T-cell (primary cell): ENCODE measurements around the gene KCNAB2. TPM values are rescaled to one million over a fixed set of nuclear protein-coding genes. Genes with fewer than 3 reads are reported as not detected.

ENCODE experiments used
- ATAC-seq, 4 experiments: fragments of 200-7000 bp in 3 of 4; fragments of 150-1000 bp in 1 of 4; cut with Tn5 transposase; replicated peaks in 1 of 4; 1 replicate in 3 of 4; 2 replicates in 1 of 4; pipeline ENCODE4 v1.10.0; 2021; ENCODE audit warnings: moderate library complexity in 3 of 4, mild to moderate bottlenecking in 2 of 4, moderate number of reproducible peaks in 1 of 4
- CTCF ChIA-PET, 2 donors: fragments of 300-600 bp; sonication (Branson Sonifier 250); formaldehyde crosslinking; loops; one replicate each; lab custom pipeline; 2022; ENCODE audit warnings: antibody characterized with exemption in 2 of 2; lab: Charles Lee
- POLR2A ChIA-PET, 2 donors: fragments of 300-600 bp; sonication (Branson Sonifier 250); formaldehyde crosslinking; loops; one replicate each; lab custom pipeline; 2022; ENCODE audit warnings: antibody characterized with exemption in 2 of 2; lab: Charles Lee
- DNase-seq, 35 experiments: peaks; one replicate each; pipeline versions ENCODE4 v3.0.0 to v3.0.0-alpha.2; 2013 to 2023
- H3K27ac ChIP-seq: one replicate; pipeline ENCODE4 v1.5.1; 2013; ENCODE audit warnings: low read length
- H3K27me3 ChIP-seq, 2 experiments: replicated peaks in 1 of 2; 1 replicate in 1 of 2; 2 replicates in 1 of 2; pipeline versions ENCODE4 v1.6.1 to v1.7.0; 2013; ENCODE audit warnings: low read length in 1 of 2, mixed read lengths in 1 of 2; ENCODE audit not compliant: control insufficient read depth in 2 of 2, insufficient read depth in 2 of 2; ENCODE audit errors: extremely low read depth in 1 of 2
- H3K36me3 ChIP-seq, 2 donors: 1 replicate in 1 of 2; 2 replicates in 1 of 2; pipeline versions ENCODE4 v1.6.1 to v1.7.0; 2013; ENCODE audit warnings: low read length in 1 of 2; ENCODE audit not compliant: control insufficient read depth in 2 of 2, insufficient read depth in 1 of 2; ENCODE audit errors: extremely low read depth in 1 of 2
- H3K4me1 ChIP-seq, 2 experiments: 1 replicate in 1 of 2; 2 replicates in 1 of 2; pipeline versions ENCODE4 v1.6.1 to v1.7.0; 2013; ENCODE audit warnings: low read length in 2 of 2, mixed read lengths in 1 of 2; ENCODE audit not compliant: insufficient read depth in 2 of 2, control insufficient read depth in 1 of 2; ENCODE audit errors: extremely low read depth in 1 of 2
- H3K4me3 ChIP-seq, 2 donors: 1 replicate in 1 of 2; 2 replicates in 1 of 2; pipeline versions ENCODE4 v1.5.1 to v1.7.0; 2013; ENCODE audit warnings: mild to moderate bottlenecking in 2 of 2, low read length in 1 of 2, moderate library complexity in 1 of 2; ENCODE audit not compliant: control insufficient read depth in 1 of 2; ENCODE audit errors: extremely low read depth in 1 of 2
- H3K9me3 ChIP-seq: 2 replicates; pipeline ENCODE4 v1.7.0; 2013
- H3K27ac Mint-ChIP-seq, 2 donors: one replicate each; pipeline ENCODE4 v1.8.0; 2020 to 2021; ENCODE audit warnings: mild to moderate bottlenecking in 2 of 2, mixed read lengths in 2 of 2
- H3K27me3 Mint-ChIP-seq, 2 donors: one replicate each; pipeline ENCODE4 v1.8.0; 2021 to 2022; ENCODE audit warnings: mixed read lengths in 2 of 2
- H3K36me3 Mint-ChIP-seq: one replicate; pipeline ENCODE4 v1.8.0; 2021; ENCODE audit warnings: mixed read lengths
- H3K4me1 Mint-ChIP-seq, 3 donors: one replicate each; pipeline ENCODE4 v1.8.0; 2020 to 2022; ENCODE audit warnings: mixed read lengths in 3 of 3, mild to moderate bottlenecking in 1 of 3
- H3K4me3 Mint-ChIP-seq, 3 donors: one replicate each; pipeline ENCODE4 v1.8.0; 2020 to 2022; ENCODE audit warnings: mild to moderate bottlenecking in 3 of 3, mixed read lengths in 3 of 3, moderate library complexity in 3 of 3
- H3K9me3 Mint-ChIP-seq, 3 donors: one replicate each; pipeline ENCODE4 v1.8.0; 2020 to 2022; ENCODE audit warnings: mixed read lengths in 3 of 3
- WGBS: methylation state at CpG from one replicate; pipeline ENCODE4 v1.1.5; 2013; ENCODE audit warnings: missing lambda C conversion rate; ENCODE audit not compliant: insufficient coverage; 5-methylcytosine and 5-hydroxymethylcytosine counted together
- total RNA-seq, 35 experiments: library from RNA in 6 of 35; stranded (reverse) in 6 of 35; fragments of 120-200 nt in 1 of 35; gene quantifications; one replicate each; pipeline versions ENCODE4 v1.2.1 to v1.2.4 and lab custom pipeline; 2013 to 2026

KCNAB2 gene
- total RNA-seq, 5 donors from 2014 or later (not counting 1 experiment from before 2014, with no cell fraction given) = 181 to 270 (median 252) TPM

DNA sequence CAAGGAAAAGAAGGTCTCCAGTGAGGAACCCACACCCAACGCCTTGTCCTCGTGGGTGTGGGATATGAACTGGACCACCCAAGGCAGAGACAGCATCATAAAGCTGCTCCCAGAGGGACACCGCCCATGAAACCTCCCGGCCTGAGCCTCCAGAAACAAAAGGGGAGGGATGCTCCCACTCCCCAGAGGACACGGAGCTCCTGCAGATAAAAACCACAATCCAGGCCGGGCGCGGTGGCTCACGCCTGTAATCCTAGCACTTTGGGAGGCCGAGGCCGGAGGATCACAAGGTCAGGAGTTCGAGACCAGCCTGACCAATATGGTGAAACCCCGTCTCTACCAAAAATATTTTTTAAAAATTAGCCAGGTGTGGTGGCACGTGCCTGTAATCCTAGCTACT, 68.1 kb downstream of the KCNAB2 start:
- Histone ChIP-seq H3K4me3 (no peak overlapping the region), H3K4me1 (no peaks in the 10 kb centered on the region), H3K27ac (no peak overlapping the region), H3K27me3 (peaks cover 0 to 27% of the 10 kb centered on the region in 2 experiments), H3K36me3 (no peaks in the 10 kb centered on the region), H3K9me3 (no peaks in the 10 kb centered on the region)
- H3K27ac Mint-ChIP-seq = no peak overlapping the region
- H3K36me3 Mint-ChIP-seq = no peaks in the 10 kb centered on the region
- H3K9me3 Mint-ChIP-seq = peaks cover 7 to 15% (median 7%) of the 10 kb centered on the region in 3 donors
- H3K4me3 Mint-ChIP-seq = no peak overlapping the region
- ChIA-PET CTCF (no interaction called here), POLR2A (no interaction called here)
- 98% methylated on average over 7 of the region's 14 CpGs for WGBS
- peaks cover under 1 to 9% of the 10 kb centered on the region in 2 donors for H3K27me3 Mint-ChIP-seq
- ATAC-seq (no peak), DNase-seq (no peak)
- peaks cover 0 to 6% (median 2%) of the 10 kb centered on the region in 3 donors for H3K4me1 Mint-ChIP-seq

DNA sequence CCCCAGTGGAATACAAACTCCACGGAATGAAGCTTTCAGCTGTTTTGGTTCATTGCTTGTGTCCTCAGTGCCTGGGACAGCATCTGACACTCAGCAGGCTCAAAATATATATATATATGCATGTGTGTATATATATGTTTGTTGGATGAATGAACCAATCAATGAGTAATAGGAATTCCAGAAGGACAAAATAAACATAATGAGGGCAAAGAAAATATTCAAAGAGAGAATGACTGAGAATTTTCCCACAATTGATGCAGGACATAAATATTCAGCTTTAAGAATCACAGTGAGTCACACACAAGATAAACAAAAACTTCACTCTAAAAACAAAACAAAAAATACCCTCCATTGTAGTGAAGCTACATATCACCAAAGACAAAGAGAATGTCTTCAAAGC, 70.4 kb downstream of the KCNAB2 start:
- Histone ChIP-seq H3K4me1 (no peaks in the 10 kb centered on the region), H3K4me3 (no peak overlapping the region), H3K36me3 (no peaks in the 10 kb centered on the region), H3K27ac (no peak overlapping the region), H3K9me3 (no peaks in the 10 kb centered on the region), H3K27me3 (peaks cover 0 to 14% of the 10 kb centered on the region in 2 experiments)
- no peak overlapping the region for H3K27ac Mint-ChIP-seq
- H3K4me3 Mint-ChIP-seq = peak overlapping the region in 1 of 3 donors; percentile 9
- no CpG with 5 or more reads among the region's 1 CpG for WGBS
- peaks cover 0 to 6% (median 2%) of the 10 kb centered on the region in 3 donors for H3K4me1 Mint-ChIP-seq
- peaks cover 0 to 3% of the 10 kb centered on the region in 2 donors for H3K27me3 Mint-ChIP-seq
- H3K9me3 Mint-ChIP-seq = peaks cover 7 to 15% (median 7%) of the 10 kb centered on the region in 3 donors
- ChIA-PET POLR2A (interaction anchor here in 1 of 2 donors (0.5 kb wide), 1 partner anchor 134 kb away, joined by 5 read pairs; no protein-coding TSS in a partner anchor), CTCF (no interaction called here)
- DNase-seq = no peak
- no peaks in the 10 kb centered on the region for H3K36me3 Mint-ChIP-seq
- ATAC-seq = no peak

DNA sequence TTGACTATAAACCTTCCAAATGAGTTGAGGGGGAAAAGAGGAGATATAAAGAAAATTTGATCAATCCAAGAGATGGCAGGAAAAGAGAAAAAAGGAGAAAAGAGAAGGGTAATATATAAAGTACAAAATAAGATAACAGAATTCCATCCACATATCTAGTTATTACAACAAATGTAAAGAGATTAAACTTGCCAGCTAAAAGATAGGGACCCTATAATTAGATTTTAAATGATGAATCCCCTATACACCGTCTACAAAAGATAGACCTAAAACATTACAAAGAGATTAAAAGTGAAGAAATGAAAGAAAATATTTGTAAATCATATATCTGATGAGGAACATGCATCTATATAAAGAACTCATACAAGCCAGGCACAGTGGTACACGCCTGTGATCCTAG, 71.4 kb downstream of the KCNAB2 start:
- no peaks in the 10 kb centered on the region for H3K9me3 ChIP-seq
- H3K4me1 ChIP-seq = no peaks in the 10 kb centered on the region
- Mint-ChIP-seq H3K4me3 (no peak overlapping the region), H3K36me3 (no peaks in the 10 kb centered on the region), H3K4me1 (peaks cover 0 to 6% (median 2%) of the 10 kb centered on the region in 3 donors), H3K27ac (no peak overlapping the region), H3K9me3 (peaks cover 7 to 15% (median 7%) of the 10 kb centered on the region in 3 donors), H3K27me3 (peaks cover 0 to 3% of the 10 kb centered on the region in 2 donors)
- ATAC-seq = no peak
- H3K27ac ChIP-seq = no peak overlapping the region
- ChIA-PET CTCF (interaction anchor here in 1 of 2 donors (0.7 kb wide), 1 partner anchor 1900 kb away, joined by 3 read pairs; no protein-coding TSS in a partner anchor), POLR2A (no interaction called here)
- no peak for DNase-seq
- no CpG with 5 or more reads among the region's 2 CpGs for WGBS
- no peaks in the 10 kb centered on the region for H3K36me3 ChIP-seq
- H3K27me3 ChIP-seq = peaks cover 0 to 9% of the 10 kb centered on the region in 2 experiments
- H3K4me3 ChIP-seq = no peak overlapping the region

DNA sequence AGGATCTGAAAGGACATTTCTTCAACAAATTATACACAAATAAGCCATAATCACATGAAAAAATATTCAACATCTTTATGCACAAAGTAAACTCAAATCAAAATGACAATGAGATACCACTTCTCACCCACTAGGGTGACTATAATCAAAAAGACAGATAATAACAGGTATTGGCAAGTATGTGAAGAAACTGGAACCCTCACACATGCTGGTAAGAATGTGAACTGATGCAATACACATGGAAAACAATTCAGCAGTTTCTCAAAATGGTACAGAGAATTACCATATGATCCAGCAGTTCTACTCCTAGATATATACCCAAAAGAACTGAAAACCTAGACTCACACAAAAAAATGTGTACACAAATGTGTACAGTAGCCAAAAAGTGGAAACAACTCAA, 71.9 kb downstream of the KCNAB2 start:
- Histone ChIP-seq H3K4me1 (no peaks in the 10 kb centered on the region), H3K27ac (no peak overlapping the region), H3K4me3 (no peak overlapping the region), H3K36me3 (no peaks in the 10 kb centered on the region), H3K27me3 (peaks cover 0 to 4% of the 10 kb centered on the region in 2 experiments), H3K9me3 (no peaks in the 10 kb centered on the region)
- Mint-ChIP-seq H3K27ac (no peak overlapping the region), H3K36me3 (no peaks in the 10 kb centered on the region), H3K4me1 (peaks cover 0 to 6% (median 2%) of the 10 kb centered on the region in 3 donors), H3K4me3 (no peak overlapping the region), H3K27me3 (peaks cover 0 to 3% of the 10 kb centered on the region in 2 donors), H3K9me3 (peaks cover 7 to 15% (median 7%) of the 10 kb centered on the region in 3 donors)
- ATAC-seq (no peak), DNase-seq (no peak)
- CTCF ChIA-PET = no interaction called here
- POLR2A ChIA-PET = no interaction called here

DNA sequence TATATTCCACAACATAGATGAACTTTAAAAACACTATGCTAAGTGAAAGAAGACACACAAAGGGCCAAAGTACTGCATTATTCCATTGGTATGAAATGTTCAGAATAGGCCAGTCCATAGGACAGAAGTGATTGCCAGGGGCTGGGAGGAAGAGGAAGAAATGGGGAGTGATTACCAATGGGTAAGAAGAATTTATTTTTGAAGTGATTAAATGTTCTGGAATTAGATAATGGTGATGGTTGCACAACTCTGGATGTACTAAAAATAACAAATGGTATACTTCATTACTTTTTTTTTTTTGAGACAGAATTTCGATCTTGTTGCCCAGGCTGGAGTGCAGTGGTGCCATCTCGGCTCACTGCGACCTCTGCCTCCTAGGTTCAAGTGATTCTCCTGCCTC, 72.7 kb downstream of the KCNAB2 start:
- Mint-ChIP-seq H3K27me3 (no peaks in the 10 kb centered on the region), H3K9me3 (peaks cover 7 to 15% (median 7%) of the 10 kb centered on the region in 3 donors), H3K27ac (no peak overlapping the region), H3K36me3 (no peaks in the 10 kb centered on the region), H3K4me3 (no peak overlapping the region), H3K4me1 (peaks cover 0 to 6% (median 2%) of the 10 kb centered on the region in 3 donors)
- DNase-seq (no peak), ATAC-seq (no peak)
- no peaks in the 10 kb centered on the region for H3K9me3 ChIP-seq
- no CpG with 5 or more reads among the region's 3 CpGs for WGBS
- H3K27ac ChIP-seq = no peak overlapping the region
- H3K36me3 ChIP-seq = no peaks in the 10 kb centered on the region
- POLR2A ChIA-PET = interaction anchor here in 1 of 2 donors (0.7 kb wide), 1 partner anchor 781 kb away, joined by 3 read pairs; no protein-coding TSS in a partner anchor
- H3K4me3 ChIP-seq = no peak overlapping the region
- H3K27me3 ChIP-seq = peaks cover 0 to 2% of the 10 kb centered on the region in 2 experiments
- CTCF ChIA-PET = no interaction called here
- no peaks in the 10 kb centered on the region for H3K4me1 ChIP-seq

DNA sequence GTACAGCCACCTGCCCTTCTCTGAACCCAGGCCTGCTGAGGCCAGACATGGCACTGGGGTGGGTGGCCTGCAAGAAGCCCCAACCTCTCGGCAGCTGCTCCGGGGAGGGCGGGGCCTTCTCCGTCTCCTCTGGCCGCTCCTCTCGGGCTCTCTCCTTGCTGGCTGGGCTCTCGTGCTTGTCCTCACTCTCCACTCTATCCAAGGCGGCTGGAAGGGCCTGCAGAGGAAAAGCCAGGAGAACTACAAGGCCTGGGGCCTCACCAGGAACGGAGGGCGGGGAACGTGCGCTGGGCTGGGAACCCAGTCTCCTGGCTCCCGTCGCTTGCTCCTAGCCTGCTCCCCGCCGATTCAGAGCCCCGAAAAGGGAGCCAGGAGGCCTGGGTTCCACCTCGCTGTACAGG, 75.3 kb downstream of the KCNAB2 start:
- Histone ChIP-seq H3K36me3 (no peaks in the 10 kb centered on the region), H3K27ac (no peak overlapping the region), H3K27me3 (peaks cover 0 to 13% of the 10 kb centered on the region in 2 experiments), H3K4me3 (no peak overlapping the region), H3K4me1 (no peaks in the 10 kb centered on the region), H3K9me3 (no peaks in the 10 kb centered on the region)
- Mint-ChIP-seq H3K4me3 (no peak overlapping the region), H3K4me1 (peaks cover 0 to 6% (median 2%) of the 10 kb centered on the region in 3 donors), H3K27ac (no peak overlapping the region), H3K27me3 (peaks cover 0 to 4% of the 10 kb centered on the region in 2 donors), H3K9me3 (peaks cover 7 to 15% (median 7%) of the 10 kb centered on the region in 3 donors), H3K36me3 (no peaks in the 10 kb centered on the region)
- ChIA-PET POLR2A (no interaction called here), CTCF (no interaction called here)
- ATAC-seq = no peak
- 86% methylated on average over 18 of the region's 18 CpGs for WGBS
- no peak for DNase-seq
